HUES64 (cell line): ENCODE results near the gene LTBP1.

ENCODE experiments used
- H3K27ac ChIP-seq: 2 replicates; pipeline ENCODE4 v1.7.0; 2013; ENCODE audit warnings: low read depth, low read length, inconsistent platforms
- H3K27me3 ChIP-seq: 2 replicates; pipeline ENCODE4 v1.6.1; 2013; ENCODE audit warnings: mild to moderate bottlenecking, low read length; ENCODE audit not compliant: insufficient read depth
- H3K36me3 ChIP-seq: 2 replicates; pipeline ENCODE4 v1.6.1; 2013; ENCODE audit warnings: mild to moderate bottlenecking, low read length; ENCODE audit not compliant: insufficient read depth
- H3K4me1 ChIP-seq: 2 replicates; pipeline ENCODE4 v1.6.1; 2013; ENCODE audit warnings: mild to moderate bottlenecking, low read length, moderate library complexity; ENCODE audit not compliant: insufficient read depth
- H3K4me3 ChIP-seq: 2 replicates; pipeline ENCODE4 v1.5.1; 2013; ENCODE audit warnings: mild to moderate bottlenecking, low read length, moderate library complexity
- H3K9ac ChIP-seq: 2 replicates; pipeline ENCODE4 v1.6.1; 2013; ENCODE audit warnings: mild to moderate bottlenecking, low read depth, low read length
- H3K9me3 ChIP-seq: 2 replicates; pipeline ENCODE4 v1.6.1; 2013; ENCODE audit warnings: low read depth, low read length; ENCODE audit not compliant: insufficient read depth
- WGBS: fragments of 150-250, 120-280 bp; methylation state at CpG from one replicate; pipeline ENCODE4 v1.1.7; 2013; ENCODE audit warnings: missing lambda C conversion rate; 5-methylcytosine and 5-hydroxymethylcytosine counted together

The LTBP1 gene

DNA sequence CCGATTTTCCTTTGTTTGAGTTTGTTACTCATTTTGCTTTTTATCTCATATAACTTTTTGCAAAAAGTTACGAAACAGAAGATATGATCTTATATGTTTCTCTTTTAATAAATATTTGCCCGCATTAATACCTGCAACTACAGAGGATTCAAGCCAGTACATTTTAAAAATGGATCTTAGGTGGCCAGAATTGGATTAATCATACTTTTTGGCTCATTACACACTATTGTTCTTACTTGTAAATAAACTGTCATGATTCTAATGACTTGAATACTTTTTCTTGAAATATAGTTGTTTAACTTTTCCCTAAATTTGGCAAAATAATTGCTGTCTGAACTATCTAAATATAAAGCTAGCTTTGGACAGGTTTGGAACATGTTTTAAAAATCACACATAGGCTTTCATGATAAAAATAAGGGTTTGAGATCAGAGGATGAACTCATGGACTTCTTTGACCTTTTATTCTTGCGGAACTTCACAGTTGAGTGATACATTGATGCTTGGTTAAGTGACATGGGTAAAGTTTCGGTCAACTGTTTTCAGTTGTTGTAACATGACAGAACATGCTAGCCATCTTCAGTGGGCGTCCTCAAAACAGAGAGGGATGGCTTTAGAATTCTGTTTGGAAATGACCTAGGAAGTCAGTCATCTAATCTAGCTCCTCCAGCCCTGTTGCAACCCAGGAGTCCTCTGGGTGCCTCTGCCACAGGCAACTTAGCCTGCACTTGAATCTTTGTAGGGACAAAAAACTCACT, 44.5 kb downstream of the LTBP1 start:
- 78% methylated on average over 4 of the region's 6 CpGs for WGBS
- Histone ChIP-seq H3K27me3 (no peaks in the 10 kb centered on the region), H3K9ac (no peak overlapping the region), H3K4me3 (no peak overlapping the region), H3K4me1 (no peaks in the 10 kb centered on the region), H3K9me3 (no peaks in the 10 kb centered on the region), H3K36me3 (no peaks in the 10 kb centered on the region), H3K27ac (no peak overlapping the region)

DNA sequence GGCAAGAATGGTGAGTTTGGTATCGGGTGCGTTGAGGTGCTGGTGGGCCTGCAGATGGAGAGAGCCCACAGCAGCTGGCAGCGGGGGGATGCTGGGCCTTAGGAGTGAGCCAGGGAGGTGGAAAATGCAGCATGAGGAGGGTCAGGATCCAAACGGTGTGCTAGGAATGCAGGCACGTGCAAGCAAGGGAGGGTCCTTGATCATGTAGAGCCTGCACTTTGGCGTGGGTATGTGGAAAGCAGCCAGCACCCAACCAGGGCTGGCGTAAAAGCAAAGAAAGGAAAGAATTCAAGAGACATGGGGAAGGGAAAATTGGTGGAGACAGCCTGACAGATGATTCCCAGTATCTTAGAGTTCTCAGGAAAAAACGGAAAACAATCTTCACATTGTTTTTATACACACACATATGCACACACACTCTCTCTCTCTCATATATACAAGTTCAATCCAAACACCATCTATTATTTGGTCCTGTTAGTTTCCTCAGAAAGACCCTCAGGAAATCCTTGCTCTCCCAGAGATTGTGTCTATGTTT, 46.3 kb downstream of the LTBP1 start:
- 85% methylated on average over 8 of the region's 8 CpGs for WGBS
- no peaks in the 10 kb centered on the region for H3K4me1 ChIP-seq
- no peak overlapping the region for H3K27ac ChIP-seq
- no peak overlapping the region for H3K9ac ChIP-seq
- H3K36me3 ChIP-seq: no peaks in the 10 kb centered on the region
- no peaks in the 10 kb centered on the region for H3K9me3 ChIP-seq
- no peak overlapping the region for H3K4me3 ChIP-seq
- H3K27me3 ChIP-seq: no peaks in the 10 kb centered on the region

DNA sequence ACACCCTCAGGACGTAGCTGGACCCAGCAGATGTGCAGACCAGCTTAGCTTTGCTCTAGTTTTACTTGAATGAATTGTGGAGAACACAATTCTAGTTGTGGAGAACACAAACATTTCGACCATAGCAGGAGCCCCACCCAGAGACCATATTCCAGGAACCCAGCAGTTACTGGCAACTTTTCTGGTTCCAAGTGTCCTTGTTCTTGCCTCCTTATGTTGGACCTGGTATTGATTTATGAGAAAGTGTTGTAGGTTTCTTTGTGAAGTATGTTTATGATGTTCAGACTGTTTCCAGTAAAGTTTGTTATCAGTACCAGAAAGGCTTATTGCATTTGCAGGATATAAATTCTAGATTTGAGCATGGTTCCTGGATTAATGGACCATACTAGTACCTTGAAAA, 51.0 kb downstream of the LTBP1 start:
- no peak overlapping the region for H3K9ac ChIP-seq
- 95% methylated on average over 2 of the region's 2 CpGs for WGBS

DNA sequence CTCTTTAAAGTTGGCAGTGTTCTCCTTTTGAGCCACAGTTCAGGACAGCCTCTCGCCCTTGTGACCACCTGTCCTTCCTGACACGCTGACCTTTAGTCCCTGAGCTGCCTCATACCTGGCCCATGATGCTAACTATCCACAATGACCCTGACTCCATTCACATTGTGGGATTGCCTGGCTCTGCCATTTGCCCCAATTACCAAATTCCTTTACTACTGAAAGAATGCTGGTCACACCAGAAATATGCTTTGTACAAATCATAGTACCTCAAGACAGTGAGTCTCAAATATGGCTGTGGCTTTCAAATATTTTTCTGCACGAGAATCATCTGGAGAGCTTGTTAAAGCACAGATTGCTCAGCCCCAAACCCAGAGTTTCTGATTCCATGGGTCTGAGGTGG, 54.2 kb downstream of the LTBP1 start:
- WGBS: 65% methylated on average over 3 of the region's 3 CpGs
- Histone ChIP-seq H3K4me1 (no peaks in the 10 kb centered on the region), H3K27me3 (no peaks in the 10 kb centered on the region), H3K9me3 (no peaks in the 10 kb centered on the region), H3K27ac (no peak overlapping the region), H3K9ac (no peak overlapping the region), H3K4me3 (no peak overlapping the region), H3K36me3 (no peaks in the 10 kb centered on the region)

More for the DNA sequence above, 51.0 kb downstream of the LTBP1 start:
- no peak overlapping the region for H3K4me3 ChIP-seq
- H3K9me3 ChIP-seq: no peaks in the 10 kb centered on the region
- no peaks in the 10 kb centered on the region for H3K36me3 ChIP-seq
- no peak overlapping the region for H3K27ac ChIP-seq
- H3K27me3 ChIP-seq: no peaks in the 10 kb centered on the region
- no peaks in the 10 kb centered on the region for H3K4me1 ChIP-seq

DNA sequence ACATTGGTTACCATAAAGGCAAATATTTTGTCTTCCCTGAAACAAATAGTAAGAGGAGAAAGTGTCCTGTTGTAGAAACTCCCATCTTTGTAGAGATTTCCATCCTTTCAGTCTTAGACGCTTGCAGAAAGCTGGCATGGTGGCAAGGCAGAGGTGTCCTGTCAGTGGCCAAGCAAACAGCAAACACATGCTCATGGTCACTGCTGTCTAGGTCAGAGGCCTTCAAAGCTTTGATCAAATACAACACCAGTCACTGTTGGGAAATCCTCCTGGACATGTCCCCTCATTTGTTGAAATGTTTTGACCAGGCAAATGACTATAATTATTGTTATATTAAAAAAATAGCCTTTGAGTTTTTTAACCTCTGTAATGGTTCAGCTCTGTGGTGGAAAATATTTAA, 55.1 kb downstream of the LTBP1 start:
- no peak overlapping the region for H3K27ac ChIP-seq
- H3K4me3 ChIP-seq: no peak overlapping the region
- H3K36me3 ChIP-seq: no peaks in the 10 kb centered on the region
- 85% methylated on average over 1 of the region's 1 CpG for WGBS
- no peaks in the 10 kb centered on the region for H3K27me3 ChIP-seq
- no peak overlapping the region for H3K9ac ChIP-seq
- H3K9me3 ChIP-seq: no peaks in the 10 kb centered on the region
- H3K4me1 ChIP-seq: no peaks in the 10 kb centered on the region

DNA sequence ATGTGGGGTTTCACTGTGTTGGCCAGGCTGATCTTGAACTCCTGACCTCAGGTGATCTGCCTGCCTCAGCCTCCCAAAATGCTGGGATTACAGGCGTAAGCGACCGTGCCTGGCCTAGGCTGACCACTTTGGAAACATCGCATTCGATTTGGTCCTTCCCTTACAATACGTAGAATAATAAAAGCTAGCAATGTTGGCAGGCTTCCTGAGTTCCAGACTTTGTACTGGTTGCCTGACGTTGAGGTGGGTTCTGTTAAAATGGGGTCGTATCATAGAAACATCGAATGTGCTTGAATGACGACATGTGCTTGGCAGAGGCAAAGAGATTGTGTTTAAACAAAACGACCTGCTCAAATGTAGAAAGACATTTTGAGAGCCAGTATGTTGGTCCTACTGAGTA, 56.1 kb downstream of the LTBP1 start:
- Histone ChIP-seq H3K9me3 (no peaks in the 10 kb centered on the region), H3K27ac (no peak overlapping the region), H3K4me1 (no peaks in the 10 kb centered on the region), H3K27me3 (no peaks in the 10 kb centered on the region), H3K9ac (no peak overlapping the region), H3K4me3 (no peak overlapping the region), H3K36me3 (no peaks in the 10 kb centered on the region)
- WGBS: 90% methylated on average over 11 of the region's 11 CpGs

DNA sequence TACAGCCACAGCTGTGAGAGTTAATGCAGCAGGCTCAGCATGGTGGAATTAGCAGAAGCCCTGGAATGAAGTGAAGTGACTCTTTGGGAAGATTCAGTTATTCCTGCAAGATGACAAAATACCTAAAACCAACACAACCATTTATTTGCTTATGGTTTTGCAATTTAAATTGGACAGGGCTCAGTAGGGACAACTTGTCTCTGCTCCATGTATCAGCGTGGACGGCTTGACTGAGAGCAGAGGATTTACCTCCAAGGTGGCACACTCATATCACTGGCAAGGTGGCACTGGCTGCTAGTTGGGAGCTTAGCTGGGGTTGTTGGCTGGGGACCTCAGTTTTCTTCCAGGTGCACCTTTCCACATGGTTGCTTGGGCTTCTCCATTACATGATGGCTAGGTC, 58.3 kb downstream of the LTBP1 start:
- Histone ChIP-seq H3K9me3 (no peaks in the 10 kb centered on the region), H3K27me3 (no peaks in the 10 kb centered on the region), H3K36me3 (no peaks in the 10 kb centered on the region), H3K27ac (no peak overlapping the region), H3K4me3 (no peak overlapping the region), H3K9ac (no peak overlapping the region), H3K4me1 (no peaks in the 10 kb centered on the region)
- WGBS: 90% methylated on average over 2 of the region's 2 CpGs

DNA sequence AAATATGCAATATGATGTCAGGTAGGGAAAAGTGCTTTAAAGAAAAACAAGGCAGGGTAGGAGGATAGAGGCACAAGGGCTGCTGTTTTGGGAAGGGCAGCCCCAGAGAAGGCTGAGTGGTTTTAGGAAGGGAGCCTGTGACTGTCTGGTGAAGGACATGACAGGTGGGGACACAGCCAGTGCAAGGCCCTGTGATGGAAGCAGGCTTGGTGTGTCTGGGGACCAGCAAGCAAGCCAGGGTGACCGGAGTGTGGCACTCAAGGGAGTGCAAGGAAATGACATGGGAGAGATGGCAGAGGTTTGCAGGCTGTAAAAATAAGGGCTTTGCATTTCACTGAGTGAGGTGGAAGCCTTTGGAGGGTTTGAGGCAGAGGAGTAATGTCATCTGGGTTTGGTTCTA, 62.0 kb downstream of the LTBP1 start:
- no peaks in the 10 kb centered on the region for H3K36me3 ChIP-seq
- no peak overlapping the region for H3K4me3 ChIP-seq
- 95% methylated on average over 1 of the region's 1 CpG for WGBS
- no peaks in the 10 kb centered on the region for H3K9me3 ChIP-seq
- no peaks in the 10 kb centered on the region for H3K27me3 ChIP-seq
- peaks cover 6% of the 10 kb centered on the region for H3K4me1 ChIP-seq
- no peak overlapping the region for H3K9ac ChIP-seq
- H3K27ac ChIP-seq: no peak overlapping the region

DNA sequence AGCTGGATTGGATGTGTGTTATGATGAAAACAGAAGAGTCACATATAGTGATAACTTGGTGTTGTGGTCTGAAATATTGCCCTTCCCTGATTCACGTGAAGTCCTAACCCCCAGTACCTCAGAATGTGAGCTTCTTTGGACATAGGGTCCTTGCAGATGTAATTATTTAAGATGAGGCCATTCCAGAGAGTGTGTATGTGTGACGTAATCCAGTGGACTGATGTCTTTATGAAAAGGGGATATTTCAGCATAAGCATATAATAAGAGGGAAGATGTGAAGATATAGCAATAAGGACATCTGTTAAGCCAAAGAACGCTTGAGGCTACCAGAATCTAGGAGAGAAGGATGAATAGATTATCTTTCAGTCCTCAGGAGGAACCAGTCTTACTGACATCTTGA, 62.5 kb downstream of the LTBP1 start:
- Histone ChIP-seq H3K9me3 (no peaks in the 10 kb centered on the region), H3K36me3 (no peaks in the 10 kb centered on the region), H3K4me3 (no peak overlapping the region), H3K9ac (no peak overlapping the region), H3K27ac (no peak overlapping the region), H3K27me3 (no peaks in the 10 kb centered on the region), H3K4me1 (peaks cover 12% of the 10 kb centered on the region)
- 95% methylated on average over 3 of the region's 3 CpGs for WGBS

DNA sequence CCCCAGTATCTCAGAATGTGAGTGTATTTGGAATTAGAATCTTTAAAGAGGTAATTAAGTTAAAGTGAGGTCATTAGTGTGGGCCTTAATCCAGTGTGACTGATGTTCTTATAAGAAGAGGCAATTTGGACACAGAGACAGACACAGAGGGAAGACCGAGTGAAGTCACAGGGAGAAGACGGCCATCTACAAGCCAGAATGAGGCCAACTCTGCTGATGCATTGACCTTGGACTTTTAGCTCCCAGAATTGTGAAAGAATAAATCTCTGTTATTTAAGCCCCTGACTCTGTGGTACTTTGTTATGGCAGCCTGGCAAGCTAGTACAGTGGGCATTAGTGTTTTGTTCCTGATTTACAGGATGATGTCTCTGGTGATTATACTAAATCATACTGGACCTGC, 64.6 kb downstream of the LTBP1 start:
- Histone ChIP-seq H3K27me3 (no peaks in the 10 kb centered on the region), H3K36me3 (no peaks in the 10 kb centered on the region), H3K9me3 (no peaks in the 10 kb centered on the region), H3K4me1 (peaks cover 13% of the 10 kb centered on the region), H3K4me3 (no peak overlapping the region), H3K27ac (no peak overlapping the region), H3K9ac (no peak overlapping the region)
- WGBS: 91% methylated on average over 2 of the region's 2 CpGs

DNA sequence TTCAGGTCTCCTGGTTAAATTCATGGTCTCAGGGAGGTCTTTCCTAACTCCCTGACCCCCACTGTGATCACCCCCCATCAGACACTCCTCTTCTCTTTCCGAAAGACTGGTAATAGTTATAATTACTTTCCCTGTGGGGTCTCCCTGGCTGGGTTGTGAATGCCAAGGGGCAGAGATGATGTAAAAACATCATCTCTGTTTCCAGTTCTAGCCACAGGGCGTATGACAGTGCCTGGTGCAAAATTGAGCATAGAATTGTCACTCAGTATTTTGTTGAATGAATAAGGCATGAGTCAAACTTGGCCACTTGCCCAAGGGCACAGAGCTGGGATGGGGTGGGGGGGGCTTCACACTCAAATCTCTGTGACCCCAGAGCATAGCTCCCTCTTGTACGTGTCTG, 65.2 kb downstream of the LTBP1 start:
- Histone ChIP-seq H3K9ac (no peak overlapping the region), H3K4me1 (peaks cover 13% of the 10 kb centered on the region), H3K9me3 (no peaks in the 10 kb centered on the region), H3K27me3 (no peaks in the 10 kb centered on the region), H3K27ac (no peak overlapping the region), H3K36me3 (no peaks in the 10 kb centered on the region), H3K4me3 (no peak overlapping the region)
- WGBS: 94% methylated on average over 2 of the region's 3 CpGs

DNA sequence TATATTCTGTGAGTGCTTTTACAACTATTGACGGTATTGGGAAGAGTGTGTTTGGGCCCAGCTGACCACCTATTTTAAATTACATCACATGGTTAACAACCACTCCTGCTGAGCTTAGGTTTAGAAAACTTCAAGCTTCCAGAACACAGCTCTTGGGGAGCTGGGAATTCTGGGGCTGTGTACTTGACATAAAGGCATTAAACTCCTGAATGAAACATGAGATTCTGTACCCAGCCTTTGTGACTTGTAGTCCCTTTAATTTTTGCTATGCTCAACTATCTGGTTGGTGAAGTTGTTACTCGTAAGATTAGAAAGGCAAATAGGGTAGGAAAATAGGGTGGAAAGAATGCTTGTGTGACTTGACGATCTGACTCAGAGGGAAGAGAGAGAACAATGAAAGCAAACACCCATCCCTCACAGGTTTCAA, 66.9 kb downstream of the LTBP1 start:
- Histone ChIP-seq H3K36me3 (no peaks in the 10 kb centered on the region), H3K27ac (no peak overlapping the region), H3K4me3 (no peak overlapping the region), H3K9ac (no peak overlapping the region), H3K4me1 (peaks cover 13% of the 10 kb centered on the region), H3K27me3 (no peaks in the 10 kb centered on the region), H3K9me3 (no peaks in the 10 kb centered on the region)
- WGBS: 47% methylated on average over 1 of the region's 3 CpGs
